Left colon (tissue), 2 donors: ENCODE results near the gene WAC. TPM values are rescaled to one million over a fixed set of nuclear protein-coding genes. Genes with fewer than 3 reads are reported as not detected.
"Not testable (repeated sequence)": the region's sequence is repeated elsewhere in the genome, so short reads cannot be mapped to it uniquely, and the experiment has no call there.

ENCODE experiments used
- ATAC-seq: fragments of 200-7000 bp; cut with Tn5 transposase; one replicate; pipeline ENCODE4 v1.9.1; 2020; ENCODE audit warnings: mild to moderate bottlenecking, moderate library complexity
- DNase-seq, 2 donors: peaks; one replicate each; pipeline ENCODE4 v3.0.0-alpha.2; 2020
- intact Hi-C, 2 donors: fragments of 100-400 bp; cut with DNase I in 1 of 2; cut with micrococcal nuclease in 1 of 2; formaldehyde crosslinking; loops; one replicate each; pipeline versions ENCODE4 v1.11.2 to v1.14.0; 2022; cut with DNase I, micrococcal nuclease
- total RNA-seq, 2 donors: library from RNA; stranded (reverse); fragmentation: NEBNext Ultra II Directional; extraction: Animal tissue kit (Norgen Biotek cat#: 25700); gene quantifications; one replicate each; pipeline ENCODE4 v1.2.1, GENCODE V29; 2021
- donor health status: DM: no; HTN: no; CAD: no.
- donor health status: DM: yes; HTN: yes; CAD: no.

The WAC gene
- total RNA-seq, 2 donors from 2014 or later, result 96.9 to 112 TPM

DNA sequence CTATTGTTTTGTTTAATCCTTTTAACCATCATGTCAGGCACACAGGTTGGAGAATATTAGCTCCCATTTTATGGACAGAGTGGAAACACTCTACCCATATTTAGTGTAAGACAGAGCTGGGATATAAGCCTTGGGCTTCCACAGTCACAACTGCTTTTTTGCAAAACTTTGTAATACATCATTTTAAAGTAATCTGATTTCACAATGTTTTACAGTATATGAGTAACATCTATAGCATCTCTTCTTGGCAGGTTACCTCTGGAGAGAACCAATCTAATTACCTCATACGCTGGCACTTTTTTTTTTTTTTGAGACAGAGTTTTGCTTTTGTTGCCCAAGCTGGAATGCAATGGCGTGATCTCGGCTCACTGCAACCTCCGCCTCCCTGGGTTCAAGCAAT, 12.1 kb upstream of the WAC start:
- DNase-seq, intact Hi-C loops, ATAC-seq: not testable (repeated sequence)

DNA sequence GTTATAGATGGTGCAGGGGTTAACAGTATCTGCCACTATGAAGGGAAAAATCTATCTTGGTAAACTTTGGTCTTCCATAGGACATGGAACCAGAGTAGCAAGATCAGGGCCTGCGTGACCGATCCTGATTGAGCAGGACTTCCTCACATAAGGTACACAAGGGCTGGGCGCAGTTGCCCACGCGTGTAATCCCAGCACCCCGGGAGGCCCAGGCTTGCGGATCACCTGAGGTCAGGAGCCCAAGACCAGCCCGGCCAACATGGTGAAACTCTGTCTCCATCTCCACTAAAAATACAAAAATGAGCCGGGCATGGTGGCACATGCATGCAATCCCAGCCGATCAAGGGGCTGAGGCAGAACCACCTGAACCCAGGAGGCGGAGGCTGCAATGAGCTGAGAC, 11.0 kb upstream of the WAC start:
- DNase-seq, result not testable (repeated sequence)

DNA sequence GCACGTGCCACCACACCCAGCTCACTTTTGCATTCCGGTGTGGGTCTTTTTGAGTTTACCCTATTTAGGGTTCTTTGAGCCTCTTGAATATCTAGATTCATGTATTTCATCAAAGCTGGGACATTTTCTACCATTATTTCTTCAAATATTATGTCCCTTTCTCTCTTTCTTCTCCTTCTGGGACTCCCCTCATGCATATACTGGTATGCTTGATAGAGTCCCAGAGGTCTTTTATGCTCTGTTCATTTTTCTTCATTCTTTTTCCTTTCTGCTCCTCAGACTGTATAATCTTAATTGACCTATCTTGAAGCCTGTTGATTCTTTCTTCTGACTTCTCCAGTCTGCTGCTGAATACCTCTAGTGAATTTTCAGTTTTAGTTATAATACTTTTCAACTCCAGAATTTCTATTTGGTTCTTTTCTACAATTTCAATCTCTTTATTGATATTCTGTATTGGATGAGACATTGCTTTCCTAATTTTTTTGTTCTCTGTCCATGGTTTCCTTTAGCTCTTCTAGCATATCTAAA, 9.1 kb upstream of the WAC start:
- DNase-seq, result no peak
- no peak for ATAC-seq
- intact Hi-C loops, result no loop called here

More for the DNA sequence above, 11.0 kb upstream of the WAC start:
- ATAC-seq, intact Hi-C loops: not testable (repeated sequence)

DNA sequence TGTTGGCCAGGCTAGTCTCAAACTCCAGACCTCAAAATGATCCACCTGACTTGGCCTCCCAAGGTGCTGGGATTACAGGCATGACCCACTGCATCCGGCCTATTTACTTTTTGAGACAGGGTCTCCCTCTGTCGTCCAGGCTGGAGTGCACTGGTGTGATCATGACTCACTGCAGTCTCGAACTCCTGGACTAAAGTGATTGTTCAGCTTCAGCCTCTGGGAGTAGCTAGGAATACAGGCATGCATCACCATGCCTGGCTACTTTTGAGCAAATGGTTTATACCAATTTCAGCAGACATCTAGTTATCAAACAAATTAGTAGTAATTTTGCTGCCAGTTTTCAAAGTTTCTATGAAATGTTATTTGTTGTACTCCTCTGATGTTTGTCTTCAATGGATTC, 2.2 kb upstream of the WAC start:
- DNase-seq, result no peak
- ATAC-seq, result no peak
- intact Hi-C loops, result no loop called here

DNA sequence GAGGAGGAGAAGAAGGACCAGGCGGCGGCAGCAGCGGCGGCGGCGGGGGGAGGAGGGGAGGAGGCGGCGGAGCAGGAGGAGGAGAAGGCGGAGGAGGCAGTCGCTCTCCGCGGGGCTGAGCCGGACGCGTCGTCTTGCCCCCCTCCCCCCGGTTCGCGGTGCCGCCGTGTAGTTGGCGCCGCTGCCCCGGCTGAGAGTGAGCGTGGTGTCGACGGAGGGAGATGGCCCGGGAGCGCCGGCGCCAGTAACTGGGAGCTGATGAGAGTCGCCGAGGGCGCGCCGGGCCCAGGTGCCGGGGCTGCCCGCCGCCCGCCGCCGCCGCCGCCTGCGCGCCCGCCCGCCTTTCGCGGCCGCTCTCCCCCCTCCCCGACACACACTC, 257 bp downstream of the WAC start:
- intact Hi-C loops, result no loop called here
- DNase-seq (no peak), ATAC-seq (no peak)

DNA sequence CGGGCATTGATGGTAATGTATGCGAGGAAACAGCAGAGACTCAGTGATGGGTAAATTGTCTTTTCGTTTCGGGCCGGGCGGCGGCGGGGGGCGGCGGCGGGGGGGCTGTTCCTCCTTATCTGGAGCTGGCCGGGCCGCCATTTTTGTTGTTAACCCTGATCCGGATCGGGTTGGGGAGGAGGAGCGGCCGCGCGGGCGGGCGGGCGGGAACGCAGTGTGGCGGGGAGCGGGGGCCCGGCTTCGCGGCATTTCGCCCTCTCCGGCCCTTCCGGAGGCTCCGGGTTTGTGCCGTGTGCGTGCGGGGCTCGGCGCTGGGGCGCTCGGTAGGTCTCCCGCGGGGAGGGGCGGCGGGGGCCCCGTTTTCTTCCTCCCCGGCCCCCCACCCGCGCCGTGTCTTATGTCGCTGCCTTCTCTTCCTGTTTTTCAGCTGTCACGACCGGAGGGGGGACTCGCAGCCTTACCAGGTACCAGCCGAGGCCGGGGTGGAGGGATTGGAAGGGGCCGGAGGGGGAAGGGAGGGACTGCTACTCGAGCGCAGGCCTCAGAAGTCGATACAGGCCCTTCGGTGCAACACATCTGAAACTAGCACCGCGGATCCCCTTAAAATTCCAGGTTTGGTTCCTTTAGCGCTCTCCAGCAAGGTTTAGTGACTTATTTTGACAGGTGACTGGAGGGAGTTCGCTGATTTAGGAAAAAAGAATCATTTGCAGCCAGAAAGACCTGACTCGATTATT, 820 bp downstream of the WAC start:
- ATAC-seq (peak; percentile 44), DNase-seq (peak; percentile 73 to 86)
- intact Hi-C loops, result no loop called here

DNA sequence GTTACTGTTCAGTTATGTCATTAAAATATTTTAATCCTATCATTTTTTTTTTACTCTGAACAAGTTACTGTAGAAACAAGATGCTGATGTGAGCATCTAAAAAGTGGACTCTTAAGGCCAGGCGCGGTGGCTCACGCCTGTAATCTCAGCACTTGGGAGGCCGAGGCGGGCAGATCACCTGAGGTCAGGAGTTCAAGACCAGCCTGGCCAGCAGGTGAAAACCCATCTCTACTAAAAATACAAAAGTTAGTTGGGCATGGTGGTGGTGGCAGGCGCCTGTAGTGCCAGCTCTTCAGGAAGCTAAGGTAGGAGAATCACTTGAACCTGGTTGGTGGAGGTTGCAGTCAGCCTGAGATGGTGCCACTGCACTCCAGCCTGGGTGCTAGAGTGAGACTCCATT, 2.9 kb downstream of the WAC start:
- ATAC-seq, result no peak
- intact Hi-C loops, result no loop called here
- DNase-seq, result no peak

DNA sequence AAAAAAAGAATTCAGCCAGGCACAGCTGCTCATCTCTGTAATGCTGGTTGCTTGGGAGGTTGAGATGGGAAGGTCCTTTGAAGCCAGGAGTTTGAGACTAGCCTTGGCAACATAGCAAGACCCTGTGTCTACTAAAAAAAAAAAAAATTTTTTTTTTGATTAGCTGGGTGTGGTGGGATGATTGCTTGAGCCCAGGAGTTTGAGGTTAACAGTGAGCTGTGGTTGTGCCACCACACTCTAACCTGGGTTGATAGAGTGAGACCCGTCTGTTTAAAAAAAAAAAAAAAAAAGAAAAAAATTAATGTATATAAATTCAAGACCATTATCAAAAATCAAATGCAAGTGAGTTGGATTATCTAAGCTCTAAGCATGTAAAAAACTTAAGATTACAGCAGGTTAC, 5.7 kb downstream of the WAC start:
- intact Hi-C loops, result no loop called here
- ATAC-seq (no peak), DNase-seq (no peak)

DNA sequence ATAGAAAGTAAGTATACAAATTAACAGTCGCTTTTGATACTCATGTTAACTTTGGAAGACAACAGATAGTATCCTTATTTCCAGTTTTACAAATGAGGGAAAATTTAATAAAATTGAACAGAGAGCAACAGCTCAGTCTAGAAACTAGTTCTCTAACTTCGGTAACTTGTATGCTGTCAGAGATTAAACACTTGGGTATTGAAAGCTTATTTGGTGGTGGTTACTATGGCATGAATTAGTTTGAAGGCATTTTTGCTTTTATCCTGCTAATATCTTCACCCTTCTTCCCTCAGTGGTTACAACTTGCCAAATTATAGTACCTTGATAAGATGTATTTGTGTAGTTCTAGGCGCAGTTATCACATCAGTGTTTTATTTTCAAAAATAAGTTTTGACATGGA, 7.2 kb downstream of the WAC start:
- DNase-seq, result no peak
- no peak for ATAC-seq
- intact Hi-C loops, result no loop called here

DNA sequence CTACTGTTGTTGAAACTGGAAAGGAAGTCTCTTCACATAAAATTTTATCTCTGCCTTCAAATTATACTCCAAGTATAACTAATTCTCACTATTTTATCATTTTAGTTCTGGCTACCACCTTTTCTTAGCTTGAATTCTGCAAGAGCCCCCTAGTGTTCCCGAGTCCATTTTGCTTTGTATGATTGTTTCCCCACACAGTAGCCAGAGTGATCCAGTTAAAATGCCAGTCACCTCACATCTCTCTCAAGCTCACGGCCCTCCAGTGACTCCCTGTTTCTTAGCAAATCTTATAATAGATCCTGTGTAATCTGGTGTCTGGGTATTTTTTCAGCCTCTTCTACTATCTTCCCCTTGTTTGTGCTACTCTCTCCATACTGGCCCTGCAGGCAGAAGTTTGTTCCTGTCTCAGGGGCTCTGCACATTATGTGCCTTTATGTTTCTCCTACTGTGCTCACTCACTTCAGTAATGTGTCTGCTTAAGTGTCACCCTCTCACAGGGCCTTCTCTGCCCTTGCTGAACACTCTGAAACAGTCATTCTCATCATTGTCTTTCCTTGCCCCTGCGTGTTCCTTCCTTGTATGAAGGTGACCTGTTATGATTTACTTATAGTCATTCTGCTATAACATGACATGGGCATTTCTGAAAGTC, 8.9 kb downstream of the WAC start:
- intact Hi-C loops, result no loop called here

DNA sequence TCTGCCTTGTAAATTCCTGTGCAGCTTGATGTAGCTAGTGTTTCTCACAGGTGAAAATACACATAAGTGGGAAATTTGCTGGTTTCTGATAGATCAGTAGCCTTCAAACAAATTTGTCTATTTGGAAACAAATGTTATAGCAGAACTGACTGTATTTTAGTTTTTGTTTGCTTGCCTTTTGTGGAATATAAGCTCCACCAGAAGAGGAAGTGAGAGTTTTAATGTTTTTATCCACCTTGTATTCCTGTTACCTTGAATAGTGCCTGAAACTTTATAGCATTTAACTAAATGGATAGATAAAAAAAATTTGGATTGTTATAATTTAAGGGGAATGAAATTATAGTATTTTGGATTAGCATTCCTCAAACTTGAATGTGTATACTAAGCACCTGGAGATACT, 9.8 kb downstream of the WAC start:
- intact Hi-C loops, result no loop called here
- DNase-seq (no peak), ATAC-seq (no peak)

More for the DNA sequence above, 8.9 kb downstream of the WAC start:
- DNase-seq (no peak), ATAC-seq (no peak)

DNA sequence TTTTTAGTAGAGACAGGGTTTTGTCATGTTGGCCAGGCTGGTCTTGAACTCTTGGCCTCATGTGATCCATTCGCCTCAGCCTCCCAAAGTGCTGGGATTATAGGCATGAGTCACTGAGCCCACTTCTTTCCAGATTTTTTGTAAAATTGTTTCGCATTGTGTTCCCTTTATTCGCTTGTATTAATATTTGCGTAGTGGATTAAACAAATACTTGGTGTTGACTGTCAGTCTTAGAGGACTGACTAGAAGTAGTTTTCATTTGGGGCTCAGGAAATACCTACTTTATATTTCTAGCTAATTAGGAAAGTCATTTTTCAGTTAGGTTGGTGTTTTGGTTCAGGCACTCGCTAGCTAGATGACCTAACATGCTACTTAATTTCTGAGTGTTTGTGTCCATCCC, 11.1 kb downstream of the WAC start:
- no peak for DNase-seq
- intact Hi-C loops, result no loop called here
- ATAC-seq, result no peak

DNA sequence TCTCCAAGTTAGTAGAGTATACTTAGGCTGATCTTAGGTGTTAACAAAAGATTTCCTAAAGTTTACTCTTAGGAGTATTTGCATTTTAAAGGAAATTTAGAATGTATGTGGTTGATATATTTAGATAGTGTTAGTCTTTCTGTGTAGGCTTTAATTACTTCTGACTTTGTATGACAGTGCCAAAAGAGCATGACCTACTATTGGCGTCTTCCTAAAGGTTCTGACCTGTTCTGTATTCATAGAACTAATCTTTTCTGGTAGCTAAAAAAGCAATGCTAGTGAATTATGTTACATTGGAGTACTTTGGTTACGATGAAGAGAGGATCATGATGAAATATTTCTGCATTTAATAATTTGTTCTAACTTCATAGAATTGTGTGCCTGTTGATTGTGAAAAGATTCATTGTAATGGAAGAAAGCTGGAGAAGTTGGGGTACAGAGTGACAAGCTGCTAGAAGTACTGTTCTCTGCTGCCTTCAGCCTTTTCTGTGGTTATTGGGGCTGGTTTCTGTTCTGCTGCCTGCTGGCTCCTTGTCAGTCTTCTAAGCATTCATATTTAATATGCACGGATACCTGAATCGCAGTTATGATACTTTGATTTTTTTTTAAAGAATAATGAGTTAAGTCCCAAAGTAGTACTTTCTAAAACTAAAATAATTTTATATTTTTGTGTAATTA, 13.2 kb downstream of the WAC start:
- ATAC-seq (no peak), DNase-seq (no peak)
- intact Hi-C loops, result no loop called here

DNA sequence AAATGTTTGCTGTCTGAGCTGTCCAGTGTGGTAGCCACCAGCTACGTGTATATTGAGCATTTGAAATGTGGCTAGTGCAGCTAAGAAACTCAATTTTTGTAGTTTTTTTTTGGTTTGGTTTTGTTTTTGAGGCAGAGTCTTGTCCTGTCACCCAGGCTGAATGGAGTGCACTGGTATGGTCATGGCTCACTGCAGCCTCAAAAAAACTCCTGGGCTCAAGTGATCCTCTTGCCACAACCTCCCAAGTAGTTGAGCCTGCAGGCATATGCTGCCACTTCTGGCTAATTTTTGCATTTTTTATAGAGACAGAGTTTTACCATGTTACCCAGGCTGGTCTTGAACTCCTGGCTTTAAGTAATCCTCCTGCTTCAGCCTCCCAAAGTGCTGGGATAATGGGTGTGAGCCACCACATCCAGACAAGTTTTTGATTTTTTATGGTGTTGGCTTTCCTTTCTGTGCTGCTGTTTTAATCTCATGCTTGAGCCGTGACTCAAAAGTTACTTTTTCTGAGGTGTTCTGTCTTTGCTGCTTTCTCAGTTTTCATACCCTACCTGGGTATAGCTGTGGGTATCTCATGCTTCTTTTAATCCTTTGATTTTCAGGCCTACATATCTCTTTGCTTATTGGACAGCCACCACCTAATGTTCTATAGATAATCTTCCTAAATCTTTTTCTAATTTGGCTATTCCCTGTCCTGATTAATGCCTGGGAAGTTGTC, 16.0 kb downstream of the WAC start:
- DNase-seq (no peak), ATAC-seq (no peak)
- intact Hi-C loops, result no loop called here

DNA sequence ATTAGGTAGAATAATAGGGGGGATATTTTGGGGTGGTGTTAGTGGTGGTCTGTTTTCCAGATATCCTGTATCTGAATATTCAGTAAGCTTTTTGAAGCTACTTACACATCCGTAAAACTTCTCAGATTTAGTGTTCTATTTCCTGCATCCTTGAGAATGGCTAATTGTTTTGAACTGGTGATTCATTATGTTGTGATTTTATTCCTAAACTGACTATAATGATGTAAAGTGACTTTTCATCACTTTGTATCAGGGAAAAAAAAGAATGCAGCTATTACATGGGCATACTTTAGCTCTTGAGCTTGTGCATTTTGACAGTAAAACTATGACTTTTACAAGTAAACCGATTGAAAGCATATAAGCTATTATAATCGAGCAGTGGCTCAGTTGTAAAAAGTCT, 18.2 kb downstream of the WAC start:
- no peak for DNase-seq
- intact Hi-C loops, result no loop called here
- no peak for ATAC-seq

DNA sequence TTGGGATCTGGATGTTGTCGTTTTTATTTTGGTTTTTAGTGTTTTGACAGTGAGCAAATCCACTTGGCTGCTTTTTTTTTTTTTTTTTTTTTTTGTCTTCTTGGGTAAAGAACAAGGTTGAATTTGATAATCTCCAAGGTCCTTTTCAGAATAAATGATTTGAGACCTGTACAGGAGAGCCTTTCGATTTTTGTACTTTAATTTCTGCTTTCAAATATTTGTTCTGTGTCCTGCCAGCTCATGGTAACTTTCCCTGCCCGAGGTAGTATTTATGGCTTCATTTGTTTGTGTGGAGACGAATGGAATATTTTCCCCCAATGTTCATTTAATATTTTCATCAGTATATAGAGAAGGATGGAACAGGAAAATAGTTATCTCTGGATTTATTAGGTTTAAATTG, 19.9 kb downstream of the WAC start:
- intact Hi-C loops, result no loop called here
- DNase-seq (no peak), ATAC-seq (no peak)

DNA sequence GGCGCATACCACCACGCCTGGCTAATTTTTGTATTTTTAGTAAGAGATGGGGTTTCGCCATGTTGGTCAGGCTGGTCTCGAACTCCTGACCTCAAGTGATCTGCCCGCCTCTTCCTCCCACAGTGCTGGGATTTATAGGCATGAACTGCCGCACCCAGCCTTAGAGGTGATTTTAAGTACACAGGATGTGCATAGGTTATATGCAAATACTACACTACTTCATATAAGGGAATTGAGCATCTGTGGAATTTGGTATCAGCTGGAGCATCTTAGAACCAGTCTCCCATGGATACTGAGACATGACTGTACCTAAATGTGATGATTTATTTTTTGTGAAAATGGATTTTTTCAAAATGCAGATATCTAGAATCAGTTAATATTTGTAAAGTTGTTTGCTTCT, 21.1 kb downstream of the WAC start:
- DNase-seq, result no peak
- intact Hi-C loops, result no loop called here
- peak; percentile 62 for ATAC-seq

DNA sequence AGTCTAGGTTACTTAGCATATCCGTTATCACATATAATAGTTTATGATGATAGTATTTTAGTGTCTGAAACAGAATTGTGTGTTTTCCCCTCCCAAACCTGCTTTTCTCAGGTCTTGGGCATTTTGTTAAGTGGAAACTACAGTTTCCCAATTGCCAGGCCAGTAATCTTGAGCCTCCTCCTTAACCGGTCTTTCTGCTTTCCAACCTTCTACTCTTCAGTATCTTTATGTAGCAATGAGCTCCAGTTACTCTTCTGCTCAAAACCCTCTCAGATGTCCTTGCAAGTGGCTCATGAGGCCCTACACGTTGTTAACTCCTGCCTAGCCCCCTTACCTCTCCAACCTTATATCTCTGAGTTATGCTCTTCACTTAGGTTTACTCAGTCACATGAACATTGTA, 22.0 kb downstream of the WAC start:
- intact Hi-C loops, result no loop called here
- ATAC-seq (no peak), DNase-seq (no peak)

DNA sequence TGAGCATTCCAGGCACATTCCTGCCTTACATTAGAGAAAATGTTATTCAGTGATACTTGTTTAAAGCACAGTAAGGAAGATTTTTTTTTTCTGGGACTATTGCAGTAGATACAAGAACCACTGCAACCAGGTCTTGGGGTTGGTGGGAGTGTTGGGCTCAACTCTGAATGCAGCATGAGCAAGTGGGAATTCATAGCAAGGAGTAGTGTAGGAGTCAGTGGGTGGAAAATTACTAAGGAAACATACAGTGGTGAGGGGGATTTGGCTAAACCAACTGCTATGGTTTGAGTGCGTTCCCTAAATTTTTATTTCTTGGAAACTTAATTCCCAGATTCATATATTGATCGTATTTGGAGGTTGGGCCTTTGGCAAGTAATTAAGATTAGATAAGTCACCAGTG, 22.4 kb downstream of the WAC start:
- ATAC-seq (no peak), DNase-seq (no peak)
- intact Hi-C loops, result no loop called here

DNA sequence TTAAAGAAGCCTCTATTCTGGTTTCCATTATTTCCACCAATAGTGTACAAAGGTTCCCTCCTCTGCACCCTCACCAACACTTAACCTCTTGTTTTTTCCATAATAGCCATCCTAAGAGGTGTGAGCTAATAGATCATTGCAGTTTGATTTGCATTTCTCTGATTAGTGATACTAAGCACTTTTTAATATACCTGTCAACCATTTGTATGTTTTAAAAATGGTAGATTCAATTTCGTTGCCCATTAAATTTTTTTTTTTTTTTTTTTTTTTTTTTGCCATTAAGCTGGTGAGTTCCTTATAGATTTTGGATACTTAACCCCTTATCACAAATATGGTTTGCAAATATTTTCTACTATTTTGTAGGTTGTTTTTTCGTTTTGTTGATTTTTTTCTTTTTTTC, 23.2 kb downstream of the WAC start:
- DNase-seq (no peak), ATAC-seq (no peak)
- intact Hi-C loops, result no loop called here
